Activated naive CD4-positive, alpha-beta T cell treated with anti-CD3 and anti-CD28 coated beads for 36 hours (primary cell): ENCODE results near the gene HTR3D. TPM values are rescaled to one million over a fixed set of nuclear protein-coding genes. Genes with fewer than 3 reads are reported as not detected.
"Not testable (repeated sequence)": the region's sequence is repeated elsewhere in the genome, so short reads cannot be mapped to it uniquely, and the experiment has no call there.

Source experiments
- CTCF ChIA-PET: fragments of 350-600 bp; sonication (Branson Sonifier 250); formaldehyde crosslinking; loops from one replicate; lab custom pipeline; 2021; ENCODE audit warnings: antibody characterized with exemption; lab: Charles Lee
- DNase-seq: peaks from one replicate; pipeline ENCODE4 v3.0.0-alpha.2; 2020
- H3K27ac Mint-ChIP-seq: one replicate; pipeline ENCODE4 v1.8.0; 2021; ENCODE audit warnings: mild to moderate bottlenecking, mixed read lengths
- H3K27me3 Mint-ChIP-seq: one replicate; pipeline ENCODE4 v1.8.0; 2021; ENCODE audit warnings: low read depth, mixed read lengths
- H3K36me3 Mint-ChIP-seq: one replicate; pipeline ENCODE4 v1.8.0; 2021; ENCODE audit warnings: low read depth, mixed read lengths
- H3K4me1 Mint-ChIP-seq: one replicate; pipeline ENCODE4 v1.8.0; 2021; ENCODE audit warnings: low read depth, mixed read lengths
- H3K4me3 Mint-ChIP-seq: one replicate; pipeline ENCODE4 v1.8.0; 2021; ENCODE audit warnings: mild to moderate bottlenecking, moderate library complexity, mixed read lengths
- H3K9me3 Mint-ChIP-seq: one replicate; pipeline ENCODE4 v1.8.0; 2021; ENCODE audit warnings: mixed read lengths
- intact Hi-C: fragments of 100-400 bp; cut with micrococcal nuclease; formaldehyde crosslinking; loops from one replicate; pipeline ENCODE4 v1.15.1; 2023
- total RNA-seq, 2 experiments: library from RNA; stranded (reverse); gene quantifications; one replicate each; pipeline ENCODE4 v1.2.3, GENCODE V29; 2021

HTR3D gene
- total RNA-seq, 2 experiments from 2014 or later, result not detected

- CTCF ChIA-PET, result interaction anchor here (0.7 to 2.0 kb wide), 6 partner anchors 12 to 121 kb away, joined by 3 to 12 read pairs (median 4); no protein-coding TSS in a partner anchor
- peaks cover 16% of the 10 kb centered on the region for H3K4me1 Mint-ChIP-seq
- peak overlapping the region; percentile 98 for H3K4me3 Mint-ChIP-seq
- H3K9me3 Mint-ChIP-seq, result no peaks in the 10 kb centered on the region
- intact Hi-C loops, result loop anchor here (5.0 kb wide), 2 partner anchors 136 to 279 kb away; partner anchors contain the start of genes PARL and PSMD2
- DNase-seq, result no peak
- H3K27ac Mint-ChIP-seq, result no peak overlapping the region
- peaks cover 4% of the 10 kb centered on the region for H3K36me3 Mint-ChIP-seq
- no peaks in the 10 kb centered on the region for H3K27me3 Mint-ChIP-seq
Measured at GRCh38 chr3:184018424-184018973, 13.0 kb upstream of the HTR3D start.

DNA sequence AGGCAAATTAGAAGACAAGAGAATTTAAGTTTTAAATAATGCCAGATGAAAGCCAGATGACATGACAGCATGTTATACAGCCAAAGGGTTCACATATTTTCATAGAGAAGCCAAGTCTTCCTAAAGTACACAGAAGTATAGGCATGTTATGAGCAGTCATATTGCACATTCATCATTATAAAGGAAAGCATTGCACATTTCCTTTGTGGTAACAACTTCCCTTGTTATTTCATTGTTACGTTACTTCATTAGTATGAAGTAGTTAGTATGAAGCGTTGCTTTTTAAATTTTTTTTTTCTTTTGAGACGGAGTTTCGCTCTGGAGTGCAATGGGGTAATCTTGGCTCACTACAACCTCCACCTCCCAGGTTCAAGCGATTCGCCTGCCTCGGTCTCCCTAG, 9.2 kb upstream of the HTR3D start:
- Mint-ChIP-seq H3K27me3 (no peaks in the 10 kb centered on the region), H3K4me1 (peaks cover 3% of the 10 kb centered on the region), H3K36me3 (no peaks in the 10 kb centered on the region), H3K9me3 (no peaks in the 10 kb centered on the region), H3K4me3 (no peak overlapping the region), H3K27ac (no peak overlapping the region)
- DNase-seq, result no peak
- CTCF ChIA-PET, result interaction anchor here (0.8 kb wide), 1 partner anchor 10 kb away, joined by 3 read pairs; no protein-coding TSS in a partner anchor
- intact Hi-C loops, result loop anchor here (1.0 kb wide), 1 partner anchor 113 kb away; the partner anchor contains the start of gene EIF2B5

- H3K36me3 Mint-ChIP-seq, DNase-seq, H3K9me3 Mint-ChIP-seq, H3K4me1 Mint-ChIP-seq, H3K4me3 Mint-ChIP-seq, intact Hi-C loops, H3K27me3 Mint-ChIP-seq, H3K27ac Mint-ChIP-seq: not testable (repeated sequence)
- CTCF ChIA-PET, result interaction anchor here (0.7 kb wide), 1 partner anchor 222 kb away, joined by 3 read pairs; no protein-coding TSS in a partner anchor
Measured at GRCh38 chr3:184025256-184025655, 6.3 kb upstream of the HTR3D start.

GRCh38 chr3:184028275-184028890, 3.2 kb upstream of the HTR3D start:
- H3K27me3 Mint-ChIP-seq, H3K27ac Mint-ChIP-seq, intact Hi-C loops, H3K9me3 Mint-ChIP-seq, H3K4me3 Mint-ChIP-seq, CTCF ChIA-PET, DNase-seq, H3K4me1 Mint-ChIP-seq, H3K36me3 Mint-ChIP-seq: not testable (repeated sequence)

DNA sequence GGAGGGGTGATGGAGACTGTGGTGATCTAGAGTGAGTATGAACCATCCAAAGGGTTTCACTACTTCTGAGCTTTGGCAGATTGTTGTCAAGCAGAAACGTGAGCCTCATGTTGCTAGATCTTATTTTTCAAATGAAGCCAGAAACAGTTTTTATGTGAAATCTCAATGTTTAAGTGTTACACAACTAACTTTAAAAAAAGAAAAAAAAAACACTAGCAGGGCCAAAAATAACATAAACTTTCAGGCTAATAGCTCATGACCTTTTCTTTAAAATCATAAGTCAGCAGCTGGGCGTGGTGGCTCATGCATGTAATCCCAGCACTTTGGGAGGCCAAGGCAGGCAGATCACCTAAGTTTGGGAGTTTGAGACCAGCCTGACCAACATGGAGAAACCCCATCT, 2.1 kb upstream of the HTR3D start:
- Mint-ChIP-seq H3K36me3 (no peaks in the 10 kb centered on the region), H3K4me1 (no peaks in the 10 kb centered on the region), H3K4me3 (no peak overlapping the region), H3K27me3 (peaks cover 3% of the 10 kb centered on the region), H3K27ac (no peak overlapping the region), H3K9me3 (no peaks in the 10 kb centered on the region)
- CTCF ChIA-PET, result interaction anchor here (0.7 kb wide), 1 partner anchor 822 kb away, joined by 6 read pairs; no protein-coding TSS in a partner anchor
- no peak for DNase-seq
- intact Hi-C loops, result no loop called here

GRCh38 chr3:184030536-184030935, 1.0 kb upstream of the HTR3D start:
- Mint-ChIP-seq H3K27me3 (peaks cover 3% of the 10 kb centered on the region), H3K4me1 (no peaks in the 10 kb centered on the region), H3K9me3 (no peaks in the 10 kb centered on the region), H3K36me3 (no peaks in the 10 kb centered on the region), H3K4me3 (no peak overlapping the region), H3K27ac (no peak overlapping the region)
- no peak for DNase-seq
- CTCF ChIA-PET, result interaction anchor here (0.6 kb wide), 1 partner anchor 1874 kb away, joined by 3 read pairs; no protein-coding TSS in a partner anchor
- intact Hi-C loops, result no loop called here

DNA sequence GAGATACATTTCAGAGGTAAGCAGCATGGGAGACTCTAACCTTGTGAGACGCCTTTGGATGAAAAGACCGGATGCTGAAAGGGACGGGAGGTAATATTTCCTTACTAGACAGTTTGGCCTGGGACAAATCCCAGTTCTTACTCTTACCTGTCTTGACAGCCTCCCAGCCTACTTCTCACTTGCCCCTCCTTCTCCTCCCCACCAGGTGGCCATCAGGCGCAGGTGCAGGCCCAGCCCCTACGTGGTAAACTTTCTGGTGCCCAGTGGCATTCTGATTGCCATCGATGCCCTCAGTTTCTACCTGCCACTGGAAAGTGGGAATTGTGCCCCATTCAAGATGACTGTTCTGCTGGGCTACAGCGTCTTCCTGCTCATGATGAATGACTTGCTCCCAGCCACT, 6.3 kb downstream of the HTR3D start:
- H3K4me1 Mint-ChIP-seq, result no peaks in the 10 kb centered on the region
- CTCF ChIA-PET, result no interaction called here

DNA sequence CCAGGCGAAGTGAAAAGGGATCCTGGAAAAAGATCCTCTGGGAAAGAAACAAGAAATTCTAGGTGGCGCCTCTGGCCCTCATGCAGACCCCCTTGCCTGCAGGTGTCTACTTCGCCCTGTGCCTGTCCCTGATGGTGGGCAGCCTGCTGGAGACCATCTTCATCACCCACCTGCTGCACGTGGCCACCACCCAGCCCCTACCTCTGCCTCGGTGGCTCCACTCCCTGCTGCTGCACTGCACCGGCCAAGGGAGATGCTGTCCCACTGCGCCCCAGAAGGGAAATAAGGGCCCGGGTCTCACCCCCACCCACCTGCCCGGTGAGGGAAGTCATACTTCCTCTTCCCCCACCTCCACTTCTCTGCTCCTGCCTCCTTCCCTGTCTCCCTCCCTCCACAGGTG, 6.8 kb downstream of the HTR3D start:
- DNase-seq, H3K9me3 Mint-ChIP-seq, intact Hi-C loops, H3K27me3 Mint-ChIP-seq, CTCF ChIA-PET, H3K36me3 Mint-ChIP-seq, H3K4me3 Mint-ChIP-seq, H3K27ac Mint-ChIP-seq, H3K4me1 Mint-ChIP-seq: not testable (repeated sequence)

More for the DNA sequence above, 6.3 kb downstream of the HTR3D start:
- no peaks in the 10 kb centered on the region for H3K27me3 Mint-ChIP-seq
- no peak for DNase-seq
- H3K36me3 Mint-ChIP-seq, result no peaks in the 10 kb centered on the region
- no peak overlapping the region for H3K4me3 Mint-ChIP-seq
- intact Hi-C loops, result no loop called here
- H3K9me3 Mint-ChIP-seq, result no peaks in the 10 kb centered on the region
- H3K27ac Mint-ChIP-seq, result no peak overlapping the region

GRCh38 chr3:184039414-184039813, 7.9 kb downstream of the HTR3D start:
- Mint-ChIP-seq H3K4me3 (no peak overlapping the region), H3K9me3 (no peaks in the 10 kb centered on the region), H3K27ac (no peak overlapping the region), H3K4me1 (no peaks in the 10 kb centered on the region), H3K27me3 (no peaks in the 10 kb centered on the region), H3K36me3 (no peaks in the 10 kb centered on the region)
- intact Hi-C loops, result no loop called here
- no peak for DNase-seq
- CTCF ChIA-PET, result interaction anchor here (0.5 kb wide), 1 partner anchor 615 kb away, joined by 3 read pairs; no protein-coding TSS in a partner anchor

GRCh38 chr3:184040010-184040409, 8.5 kb downstream of the HTR3D start:
- H3K27me3 Mint-ChIP-seq, result no peaks in the 10 kb centered on the region
- no peaks in the 10 kb centered on the region for H3K4me1 Mint-ChIP-seq
- intact Hi-C loops, result loop anchor here (5.0 kb wide), 1 partner anchor 42 kb away; no protein-coding TSS in a partner anchor
- CTCF ChIA-PET, result no interaction called here
- H3K4me3 Mint-ChIP-seq, result no peak overlapping the region
- H3K27ac Mint-ChIP-seq, result no peak overlapping the region
- no peaks in the 10 kb centered on the region for H3K36me3 Mint-ChIP-seq
- no peaks in the 10 kb centered on the region for H3K9me3 Mint-ChIP-seq
- no peak for DNase-seq

DNA sequence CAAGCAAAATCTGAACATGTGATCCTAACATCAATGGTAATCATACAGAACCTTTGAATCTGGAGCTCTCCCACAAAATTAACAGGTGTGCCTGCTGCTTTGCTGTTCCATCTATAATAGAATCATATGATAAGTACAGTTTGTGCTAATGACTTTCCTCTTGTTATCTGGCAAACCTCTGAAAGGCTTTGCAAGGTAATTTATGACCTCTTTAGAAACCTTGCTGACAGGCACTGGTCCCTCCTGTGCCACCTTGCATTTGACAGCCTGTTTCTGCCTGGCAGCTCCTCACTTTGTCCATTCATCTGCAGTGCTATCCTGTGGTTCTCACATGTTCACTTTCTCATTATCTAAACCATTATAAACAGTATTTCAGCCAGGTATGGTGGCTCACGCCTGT, 11.1 kb downstream of the HTR3D start:
- H3K4me1 Mint-ChIP-seq, result no peaks in the 10 kb centered on the region
- no peak overlapping the region for H3K4me3 Mint-ChIP-seq
- H3K9me3 Mint-ChIP-seq, result no peaks in the 10 kb centered on the region
- intact Hi-C loops, result loop anchor here (5.0 kb wide), 1 partner anchor 40 kb away; no protein-coding TSS in a partner anchor
- DNase-seq, result no peak
- H3K27ac Mint-ChIP-seq, result no peak overlapping the region
- no peaks in the 10 kb centered on the region for H3K36me3 Mint-ChIP-seq
- no peaks in the 10 kb centered on the region for H3K27me3 Mint-ChIP-seq
- CTCF ChIA-PET, result interaction anchor here (0.6 kb wide), 1 partner anchor 167 kb away, joined by 4 read pairs; no protein-coding TSS in a partner anchor

GRCh38 chr3:184045995-184046394, 14.5 kb downstream of the HTR3D start:
- Mint-ChIP-seq H3K27ac (no peak overlapping the region), H3K27me3 (no peaks in the 10 kb centered on the region), H3K4me1 (no peaks in the 10 kb centered on the region), H3K4me3 (no peak overlapping the region), H3K9me3 (no peaks in the 10 kb centered on the region), H3K36me3 (no peaks in the 10 kb centered on the region)
- CTCF ChIA-PET, result no interaction called here
- intact Hi-C loops, result no loop called here
- DNase-seq, result no peak
